ENCODE data around the gene ARHGAP25. TPM values are rescaled to one million over a fixed set of nuclear protein-coding genes. Genes with fewer than 3 reads are reported as not detected.
A peak's percentile ranks its signal among the peaks of the same experiment; 100 is the strongest.

Gene ARHGAP25
- total RNA-seq, 3 donors from 2014 or later (not counting 1 experiment from before 2014, with no cell fraction given) = 122 to 180 (median 155) TPM

- ATAC-seq = no peak
- intact Hi-C loops (cut with micrococcal nuclease) = loop anchor here (2.0 kb wide), 1 partner anchor 369 kb away; the partner anchor contains the start of genes APLF and FBXO48
- no peak overlapping the region for H3K27ac Mint-ChIP-seq
- TF ChIP-seq, protein P1, sequence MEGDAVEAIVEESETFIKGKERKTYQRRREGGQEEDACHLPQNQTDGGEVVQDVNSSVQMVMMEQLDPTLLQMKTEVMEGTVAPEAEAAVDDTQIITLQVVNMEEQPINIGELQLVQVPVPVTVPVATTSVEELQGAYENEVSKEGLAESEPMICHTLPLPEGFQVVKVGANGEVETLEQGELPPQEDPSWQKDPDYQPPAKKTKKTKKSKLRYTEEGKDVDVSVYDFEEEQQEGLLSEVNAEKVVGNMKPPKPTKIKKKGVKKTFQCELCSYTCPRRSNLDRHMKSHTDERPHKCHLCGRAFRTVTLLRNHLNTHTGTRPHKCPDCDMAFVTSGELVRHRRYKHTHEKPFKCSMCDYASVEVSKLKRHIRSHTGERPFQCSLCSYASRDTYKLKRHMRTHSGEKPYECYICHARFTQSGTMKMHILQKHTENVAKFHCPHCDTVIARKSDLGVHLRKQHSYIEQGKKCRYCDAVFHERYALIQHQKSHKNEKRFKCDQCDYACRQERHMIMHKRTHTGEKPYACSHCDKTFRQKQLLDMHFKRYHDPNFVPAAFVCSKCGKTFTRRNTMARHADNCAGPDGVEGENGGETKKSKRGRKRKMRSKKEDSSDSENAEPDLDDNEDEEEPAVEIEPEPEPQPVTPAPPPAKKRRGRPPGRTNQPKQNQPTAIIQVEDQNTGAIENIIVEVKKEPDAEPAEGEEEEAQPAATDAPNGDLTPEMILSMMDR (IDR thresholded peaks at IDR 0.05) = no peak
- Histone ChIP-seq H3K4me1 (ENCODE audit: control insufficient read depth, insufficient read depth, low read length) (peaks cover 20% of the 10 kb centered on the region), H3K36me3 (ENCODE audit: control insufficient read depth, insufficient read depth, low read length) (no peaks in the 10 kb centered on the region), H3K9me3 (ENCODE audit: control insufficient read depth, insufficient read depth, low read length) (no peaks in the 10 kb centered on the region), H3K27me3 (ENCODE audit: control insufficient read depth, insufficient read depth, low read length) (no peaks in the 10 kb centered on the region), H3K4me3 (ENCODE audit: low read length) (no peak overlapping the region), H3K27ac (ENCODE audit: low read length) (no peak overlapping the region)
- H3K27me3 Mint-ChIP-seq (ENCODE audit: low read depth in 2 of 2) = no peaks in the 10 kb centered on the region
- no peaks in the 10 kb centered on the region for H3K36me3 Mint-ChIP-seq
- no peak for DNase-seq
- no peak overlapping the region for H3K4me3 Mint-ChIP-seq
- no peaks in the 10 kb centered on the region for H3K9me3 Mint-ChIP-seq
- 75% methylated on average over 1 of the region's 1 CpG for WGBS (ENCODE audit: insufficient coverage)
- peaks cover 29 to 36% of the 10 kb centered on the region in 2 donors for H3K4me1 Mint-ChIP-seq
These were observed 101.0 kb downstream of the ARHGAP25 start for GRCh38 chr2:68835621-68836020.

- Mint-ChIP-seq H3K4me1 (peaks cover 12 to 21% of the 10 kb centered on the region in 2 donors), H3K36me3 (no peaks in the 10 kb centered on the region), H3K9me3 (no peaks in the 10 kb centered on the region), H3K27ac (no peak overlapping the region), H3K4me3 (no peak overlapping the region), H3K27me3 (ENCODE audit: low read depth in 2 of 2) (no peaks in the 10 kb centered on the region)
- Histone ChIP-seq H3K4me3 (ENCODE audit: low read length) (no peak overlapping the region), H3K27me3 (ENCODE audit: control insufficient read depth, insufficient read depth, low read length) (no peaks in the 10 kb centered on the region), H3K4me1 (ENCODE audit: control insufficient read depth, insufficient read depth, low read length) (peaks cover 7% of the 10 kb centered on the region), H3K36me3 (ENCODE audit: control insufficient read depth, insufficient read depth, low read length) (no peaks in the 10 kb centered on the region), H3K9me3 (ENCODE audit: control insufficient read depth, insufficient read depth, low read length) (no peaks in the 10 kb centered on the region), H3K27ac (ENCODE audit: low read length) (no peak overlapping the region)
- intact Hi-C loops (cut with micrococcal nuclease) = loop anchor here (1.0 to 2.0 kb wide), 2 partner anchors 86 to 371 kb away; partner anchors contain the start of genes APLF and FBXO48
- peak; percentile 43 to 83 (median 74) for ATAC-seq
- TF ChIP-seq, protein P1 (IDR thresholded peaks at IDR 0.05) = peak; percentile 68
- 36% methylated on average over 14 of the region's 15 CpGs for WGBS (ENCODE audit: insufficient coverage)
- DNase-seq = peak; percentile 53 to 82
These were observed 102.7 kb downstream of the ARHGAP25 start for GRCh38 chr2:68837164-68837860.

DNA sequence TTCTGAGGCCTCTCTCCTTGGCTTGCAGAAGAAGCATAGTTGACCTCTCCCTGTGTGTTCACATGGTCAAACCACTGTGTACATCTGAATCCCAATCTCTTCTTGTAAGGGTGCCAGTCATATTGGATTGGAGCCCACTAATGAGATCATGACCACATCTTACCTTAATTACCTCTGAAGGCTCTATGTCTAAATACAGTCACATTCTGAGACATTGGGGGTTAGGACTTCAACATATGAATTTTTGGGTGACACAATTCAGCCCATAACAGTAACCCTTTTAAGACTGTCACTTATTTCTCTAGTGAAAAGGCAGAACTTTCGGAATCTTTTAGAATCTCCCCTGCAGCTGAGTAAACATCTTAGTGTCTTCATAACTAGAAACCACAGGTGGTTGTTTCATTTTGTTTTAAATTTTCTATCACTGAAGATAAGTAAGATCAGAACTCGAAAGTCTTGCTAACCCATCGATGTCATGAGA is 103.3 kb downstream of the ARHGAP25 start:
- H3K36me3 ChIP-seq (ENCODE audit: control insufficient read depth, insufficient read depth, low read length) = no peaks in the 10 kb centered on the region

More for the DNA sequence above, 103.3 kb downstream of the ARHGAP25 start:
- Histone ChIP-seq H3K9me3 (ENCODE audit: control insufficient read depth, insufficient read depth, low read length) (no peaks in the 10 kb centered on the region), H3K4me1 (ENCODE audit: control insufficient read depth, insufficient read depth, low read length) (peaks cover 4% of the 10 kb centered on the region), H3K27me3 (ENCODE audit: control insufficient read depth, insufficient read depth, low read length) (no peaks in the 10 kb centered on the region), H3K4me3 (ENCODE audit: low read length) (no peak overlapping the region), H3K27ac (ENCODE audit: low read length) (no peak overlapping the region)
- DNase-seq (no peak), ATAC-seq (no peak)
- Mint-ChIP-seq H3K27me3 (ENCODE audit: low read depth in 2 of 2) (peaks cover 0 to 1% of the 10 kb centered on the region in 2 donors), H3K27ac (no peak overlapping the region), H3K4me3 (no peak overlapping the region), H3K4me1 (peaks cover 6 to 15% of the 10 kb centered on the region in 2 donors), H3K9me3 (no peaks in the 10 kb centered on the region), H3K36me3 (no peaks in the 10 kb centered on the region)
- 60% methylated on average over 1 of the region's 3 CpGs for WGBS (ENCODE audit: insufficient coverage)
- intact Hi-C loops (cut with micrococcal nuclease) = loop anchor here (1.0 to 2.0 kb wide), 2 partner anchors 87 to 371 kb away; partner anchors contain the start of genes APLF and FBXO48
- TF ChIP-seq, protein P1 (IDR thresholded peaks at IDR 0.05) = no peak
